K562 (cell line): Measurements from ENCODE around the gene KBTBD12. TPM values are rescaled to one million over a fixed set of nuclear protein-coding genes. Genes with fewer than 3 reads are reported as not detected.

Experiments used
- CAMTA2 ChIP-seq: fragments of 250-450 bp; sonication (Bioruptor Pico); conservative IDR thresholded peaks from 2 replicates; pipeline ENCODE4 v1.5.1; 2022
- CXXC5 ChIP-seq: fragments of 250-450 bp; sonication (Bioruptor Pico); IDR thresholded peaks from 2 replicates; pipeline ENCODE4 v1.8.0; 2022; ENCODE audit warnings: inconsistent platforms, mild to moderate bottlenecking, moderate library complexity
- ELF1 ChIP-seq: fragments of 200-800 bp; sonication (Bioruptor generic); IDR thresholded peaks from 2 replicates; pipeline ENCODE4 v1.6.1; 2016; ENCODE audit warnings: missing genetic modification characterization, missing compliant biosample characterization
- ESRRA ChIP-seq: fragments of 450-650 bp; IDR thresholded peaks from 2 replicates; pipeline ENCODE4 v1.6.1; 2014; ENCODE audit warnings: low read depth, mild to moderate bottlenecking, moderate library complexity, borderline replicate concordance
- FUS ChIP-seq: fragments of 200-400 bp; formaldehyde crosslinking; optimal IDR thresholded peaks from 2 replicates; pipeline ENCODE3; 2017; ENCODE audit warnings: low read depth, low read length
- HNRNPLL ChIP-seq: fragments of 200-400 bp; formaldehyde crosslinking; IDR thresholded peaks from 2 replicates; pipeline ENCODE4 v1.6.1; 2017; ENCODE audit warnings: low read length, low read depth, mild to moderate bottlenecking; ENCODE audit not compliant: poor library complexity, severe bottlenecking
- KLF1 ChIP-seq: fragments of 450-650 bp; IDR thresholded peaks from 2 replicates; pipeline ENCODE4 v1.6.1; 2016; ENCODE audit warnings: missing genetic modification characterization, missing compliant biosample characterization
- MAZ ChIP-seq, 2 experiments: fragments of 450-650 bp in 1 of 2; sonication (generic) in 1 of 2; formaldehyde crosslinking; IDR thresholded peaks in 1 of 2; conservative IDR thresholded peaks in 1 of 2; 2 replicates each; pipeline versions ENCODE4 v1.4.0 to v1.5.0; 2020; ENCODE audit warnings: mild to moderate bottlenecking in 1 of 2, missing genetic modification reagents in 1 of 2
- MEIS2 ChIP-seq: fragments of 450-650 bp; IDR thresholded peaks from 2 replicates; pipeline ENCODE4 v1.6.1; 2014; ENCODE audit warnings: mild to moderate bottlenecking; ENCODE audit not compliant: partially characterized antibody
- MTA3 ChIP-seq: fragments of 450-650 bp; formaldehyde crosslinking; IDR thresholded peaks from 2 replicates; pipeline ENCODE4 v1.6.1; 2017; ENCODE audit warnings: mild to moderate bottlenecking, borderline replicate concordance
- RBM34 ChIP-seq: fragments of 200-400 bp; formaldehyde crosslinking; IDR thresholded peaks from 2 replicates; pipeline ENCODE4 v1.6.1; 2018; ENCODE audit warnings: low read length, borderline replicate concordance; ENCODE audit not compliant: insufficient read depth
- RCOR1 ChIP-seq, 2 experiments: IDR thresholded peaks; 2 replicates each; pipeline ENCODE4 v1.6.1; 2012; ENCODE audit warnings: low read depth in 2 of 2, low read length in 2 of 2, borderline replicate concordance in 1 of 2, improper control_type of control experiment in 1 of 2
- SAP30 ChIP-seq: fragments of 200-600 bp; sonication (generic); IDR thresholded peaks from 2 replicates; pipeline ENCODE4 v1.6.1; 2012; ENCODE audit warnings: borderline replicate concordance, low read depth, mild to moderate bottlenecking, moderate library complexity, low read length, control low read depth, inconsistent platforms; ENCODE audit not compliant: insufficient read depth, poor library complexity, severe bottlenecking
- SPI1 ChIP-seq: IDR thresholded peaks from 2 replicates; pipeline ENCODE4 v1.6.1; 2011; ENCODE audit warnings: low read depth, low read length, control low read depth, borderline replicate concordance
- SREBF1 ChIP-seq: fragments of 150-350 bp; IDR thresholded peaks from 2 replicates; pipeline ENCODE4 v1.6.1; 2014; ENCODE audit warnings: antibody characterized with exemption, low read depth, low read length, borderline replicate concordance
- TCF7 ChIP-seq: sonication (generic); IDR thresholded peaks from 2 replicates; pipeline ENCODE4 v1.6.1; 2016; ENCODE audit warnings: antibody characterized with exemption, borderline replicate concordance
- TOE1 ChIP-seq, 2 experiments: fragments of 450-650 bp in 1 of 2; sonication (generic) in 1 of 2; formaldehyde crosslinking in 1 of 2; IDR thresholded peaks; 2 replicates each; pipeline versions ENCODE4 v1.7.1 to v1.8.0; 2016 to 2022; ENCODE audit warnings: borderline replicate concordance in 2 of 2, mild to moderate bottlenecking in 2 of 2, antibody characterized with exemption in 1 of 2, inconsistent platforms in 1 of 2, low read depth in 1 of 2, missing genetic modification reagents in 1 of 2, moderate library complexity in 1 of 2
- ZNF561 ChIP-seq: fragments of 450-650 bp; formaldehyde crosslinking; conservative IDR thresholded peaks from 2 replicates; pipeline ENCODE4 v1.4.0; 2020; ENCODE audit warnings: mild to moderate bottlenecking, moderate library complexity
- ZNF766 ChIP-seq: fragments of 200-800 bp; sonication (Bioruptor generic); conservative IDR thresholded peaks from 2 replicates; pipeline ENCODE4 v1.6.1; 2016; ENCODE audit warnings: missing genetic modification characterization, missing compliant biosample characterization
- polyA plus RNA-seq, 8 experiments: library from polyadenylated mRNA; depleted of rRNA in 4 of 8; stranded (reverse) in 5 of 8; unstranded in 3 of 8; fragments of >200 nt; fragmentation: Nextera tagmentation in 2 of 8; fragmentation: Illumina TruSeq in 1 of 8; extraction: Ambion mirVana in 2 of 8; extraction: Trizol in 1 of 8; gene quantifications; 2 replicates each; pipeline versions ENCODE4 v1.2.1 to v1.2.3, GENCODE V29; 2011 to 2014; ENCODE audit warnings: inconsistent platforms in 1 of 8, missing spikeins in 1 of 8
- total RNA-seq, 7 experiments: library from RNA; depleted of rRNA in 6 of 7; stranded (reverse); fragments of >200 nt in 6 of 7; fragmentation: Illumina TruSeq in 2 of 7; extraction: Trizol in 2 of 7; gene quantifications; 2 replicates each; pipeline versions ENCODE4 v1.2.1 to v1.2.3, GENCODE V29; 2011 to 2021; ENCODE audit warnings: low replicate concordance in 1 of 7
- TF ChIP-seq, protein P1 (sequence below): fragments of 250-450 bp; sonication (Bioruptor Pico); IDR thresholded peaks from 2 replicates; pipeline ENCODE4 v1.5.0; 2022; ENCODE audit warnings: mild to moderate bottlenecking
- TF ChIP-seq, protein P2 (sequence below), 2 experiments: fragments of 200-800 bp in 1 of 2; sonication (Bioruptor generic) in 1 of 2; sonication (generic) in 1 of 2; formaldehyde crosslinking in 1 of 2; IDR thresholded peaks in 1 of 2; conservative IDR thresholded peaks in 1 of 2; 2 replicates each; pipeline versions ENCODE4 v1.5.0 to v1.6.1; 2016 to 2020; ENCODE audit warnings: missing compliant biosample characterization in 1 of 2, missing genetic modification characterization in 1 of 2, missing genetic modification reagents in 1 of 2
- TF ChIP-seq, protein P3 (sequence below), 3 experiments: fragments of 200-800 bp in 1 of 3; sonication (Bioruptor generic) in 1 of 3; sonication (generic) in 1 of 3; formaldehyde crosslinking in 1 of 3; IDR thresholded peaks; 2 replicates each; pipeline versions ENCODE4 v1.6.1 to v1.8.0; 2016 to 2022; ENCODE audit warnings: mild to moderate bottlenecking in 2 of 3, missing compliant biosample characterization in 2 of 3, missing genetic modification characterization in 2 of 3, missing genetic modification reagents in 1 of 3

The KBTBD12 gene
- total and polyA plus RNA-seq, 9 of the 15 experiments (the other 6 are each of a cell fraction or from before 2014, with no cell fraction given), result not detected

DNA sequence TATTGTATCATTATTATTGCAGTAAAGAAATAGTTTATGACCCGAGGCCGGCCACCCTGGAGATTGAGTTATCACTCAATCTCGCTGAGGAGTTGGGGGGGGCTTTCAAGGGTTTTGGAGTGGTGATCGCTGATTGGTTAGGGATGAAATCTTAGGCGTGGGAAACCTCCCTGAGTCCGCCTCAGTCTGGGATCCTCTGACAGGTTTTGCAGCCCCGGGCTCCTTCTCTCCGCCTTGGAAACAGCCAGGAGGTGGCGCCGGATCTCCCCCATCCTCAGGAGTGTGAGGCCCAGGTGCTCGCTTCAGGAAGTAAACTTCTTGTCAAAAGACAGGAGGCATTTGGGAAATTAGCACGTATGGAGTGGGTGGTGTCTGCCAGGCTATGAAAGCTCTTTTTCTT lies 96.1 kb downstream of the KBTBD12 start (continued):
- TF ChIP-seq RCOR1 (IDR thresholded peaks at IDR 0.05; ENCODE audit: borderline replicate concordance in 1 of 2, low read depth in 2 of 2, low read length in 2 of 2) (peak in 1 of 2 experiments; percentile 42; a peak in 1 of 4 replicates), HNRNPLL (no peak), FUS (no peak), KLF1 (tag) (no peak), ELF1 (tag) (peak; percentile 36; the same call in 1 of the 2 replicates), SAP30 (no peak), ZNF766 (CRISPR knock-in tag) (0 out of 2 replicates have a peak, but pooled peaks have one; percentile 74), ESRRA (no peak), MEIS2 (peak; percentile 33), CAMTA2 (CRISPR knock-in tag) (no peak), RBM34 (no peak), TOE1 (IDR thresholded peaks at IDR 0.05; ENCODE audit: borderline replicate concordance) (no peak), TOE1 (CRISPR knock-in tag; IDR thresholded peaks at IDR 0.05; ENCODE audit: borderline replicate concordance, low read depth) (no peak), MTA3 (no peak), SPI1 (no peak), CXXC5 (CRISPR knock-in tag) (no peak), SREBF1 (no peak), TCF7 (no peak), ZNF561 (no peak), MAZ (CRISPR knock-in tag; conservative IDR thresholded peaks at IDR 0.05 in 1 of 2, IDR thresholded peaks at IDR 0.05 in 1 of 2) (peak in 1 of 2 experiments; percentile 59; a peak in 2 of 4 replicates)
- TF ChIP-seq, protein P1, sequence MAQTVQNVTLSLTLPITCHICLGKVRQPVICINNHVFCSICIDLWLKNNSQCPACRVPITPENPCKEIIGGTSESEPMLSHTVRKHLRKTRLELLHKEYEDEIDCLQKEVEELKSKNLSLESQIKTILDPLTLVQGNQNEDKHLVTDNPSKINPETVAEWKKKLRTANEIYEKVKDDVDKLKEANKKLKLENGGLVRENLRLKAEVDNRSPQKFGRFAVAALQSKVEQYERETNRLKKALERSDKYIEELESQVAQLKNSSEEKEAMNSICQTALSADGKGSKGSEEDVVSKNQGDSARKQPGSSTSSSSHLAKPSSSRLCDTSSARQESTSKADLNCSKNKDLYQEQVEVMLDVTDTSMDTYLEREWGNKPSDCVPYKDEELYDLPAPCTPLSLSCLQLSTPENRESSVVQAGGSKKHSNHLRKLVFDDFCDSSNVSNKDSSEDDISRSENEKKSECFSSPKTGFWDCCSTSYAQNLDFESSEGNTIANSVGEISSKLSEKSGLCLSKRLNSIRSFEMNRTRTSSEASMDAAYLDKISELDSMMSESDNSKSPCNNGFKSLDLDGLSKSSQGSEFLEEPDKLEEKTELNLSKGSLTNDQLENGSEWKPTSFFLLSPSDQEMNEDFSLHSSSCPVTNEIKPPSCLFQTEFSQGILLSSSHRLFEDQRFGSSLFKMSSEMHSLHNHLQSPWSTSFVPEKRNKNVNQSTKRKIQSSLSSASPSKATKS, result no peak
- TF ChIP-seq, protein P2, sequence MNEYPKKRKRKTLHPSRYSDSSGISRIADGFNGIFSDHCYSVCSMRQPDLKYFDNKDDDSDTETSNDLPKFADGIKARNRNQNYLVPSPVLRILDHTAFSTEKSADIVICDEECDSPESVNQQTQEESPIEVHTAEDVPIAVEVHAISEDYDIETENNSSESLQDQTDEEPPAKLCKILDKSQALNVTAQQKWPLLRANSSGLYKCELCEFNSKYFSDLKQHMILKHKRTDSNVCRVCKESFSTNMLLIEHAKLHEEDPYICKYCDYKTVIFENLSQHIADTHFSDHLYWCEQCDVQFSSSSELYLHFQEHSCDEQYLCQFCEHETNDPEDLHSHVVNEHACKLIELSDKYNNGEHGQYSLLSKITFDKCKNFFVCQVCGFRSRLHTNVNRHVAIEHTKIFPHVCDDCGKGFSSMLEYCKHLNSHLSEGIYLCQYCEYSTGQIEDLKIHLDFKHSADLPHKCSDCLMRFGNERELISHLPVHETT (CRISPR knock-in tag; conservative IDR thresholded peaks at IDR 0.05 in 1 of 2, IDR thresholded peaks at IDR 0.05 in 1 of 2), result no peak
- TF ChIP-seq, protein P3, sequence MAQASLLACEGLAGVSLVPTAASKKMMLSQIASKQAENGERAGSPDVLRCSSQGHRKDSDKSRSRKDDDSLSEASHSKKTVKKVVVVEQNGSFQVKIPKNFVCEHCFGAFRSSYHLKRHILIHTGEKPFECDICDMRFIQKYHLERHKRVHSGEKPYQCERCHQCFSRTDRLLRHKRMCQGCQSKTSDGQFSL (CRISPR knock-in tag; IDR thresholded peaks at IDR 0.05), result no peak
- TF ChIP-seq, protein P3 (tag; IDR thresholded peaks at IDR 0.05), result peak in 1 of 2 experiments; percentile 39; a peak in 1 of 4 replicates
